ENCODE results near the gene RASGRF2.

Gene RASGRF2

DNA sequence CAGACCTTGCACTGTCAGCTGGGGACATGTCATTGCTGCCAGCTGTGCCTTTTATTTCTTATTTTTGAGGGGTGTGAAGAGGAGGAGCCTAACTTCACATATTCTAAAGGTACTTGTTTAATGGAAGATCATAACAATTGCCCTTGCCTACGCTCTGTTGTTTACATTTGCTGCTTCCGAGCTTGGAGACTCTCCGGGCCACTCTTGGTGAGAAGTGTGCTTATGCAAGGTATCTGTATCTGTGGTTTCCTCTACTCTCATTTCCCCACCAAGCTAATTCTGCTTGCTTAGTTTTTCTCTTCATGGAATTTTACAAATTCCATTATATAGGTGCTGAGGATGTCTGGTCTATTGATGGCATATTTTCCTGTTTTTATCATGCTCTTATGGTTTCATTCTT, 105.3 kb downstream of the RASGRF2 start:
- H3K4me3 ChIP-seq (ENCODE audit: insufficient read depth, low read depth, low read length): no peak overlapping the region
- no peaks in the 10 kb centered on the region for H3K27me3 ChIP-seq (ENCODE audit: control insufficient read depth, insufficient read depth, low read length, poor library complexity, severe bottlenecking)
- H3K36me3 ChIP-seq (ENCODE audit: control insufficient read depth, insufficient read depth, low read length): no peaks in the 10 kb centered on the region
- 64 to 94% methylated on average over 2 to 3 of the region's 3 CpGs for WGBS, 2 experiments
- no peaks in the 10 kb centered on the region for H3K9me3 ChIP-seq (ENCODE audit: control insufficient read depth, low read length)
- H3K27ac ChIP-seq (ENCODE audit: insufficient read depth, low read depth, low read length, poor library complexity, severe bottlenecking): no peak overlapping the region
- H3K4me1 ChIP-seq (ENCODE audit: control insufficient read depth, insufficient read depth, low read length): no peaks in the 10 kb centered on the region

DNA sequence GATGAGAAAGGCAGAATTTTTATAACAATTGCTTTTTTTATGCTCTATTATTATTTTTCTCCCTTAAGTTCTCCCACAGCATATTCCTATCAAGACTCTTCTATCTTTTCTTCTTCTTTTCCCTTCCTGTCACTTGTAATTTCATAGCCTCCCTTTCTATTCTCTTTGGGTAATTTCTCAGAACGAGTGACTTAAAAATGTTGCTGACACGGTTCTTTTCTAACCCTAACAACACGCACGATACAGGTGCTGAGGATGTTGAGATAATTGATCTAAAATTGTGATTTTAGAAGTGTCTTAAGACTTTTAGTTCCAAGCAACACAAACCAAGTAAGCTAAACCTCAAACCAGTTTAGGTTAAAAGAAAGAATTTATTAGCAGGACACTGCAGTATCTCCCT, 105.9 kb downstream of the RASGRF2 start:
- H3K4me1 ChIP-seq (ENCODE audit: control insufficient read depth, insufficient read depth, low read length): no peaks in the 10 kb centered on the region
- no peak overlapping the region for H3K4me3 ChIP-seq (ENCODE audit: insufficient read depth, low read depth, low read length)
- WGBS, 2 experiments: 93% methylated on average over 4 of the region's 4 CpGs; no CpG with 5 or more reads in 1 of the 2 experiments
- H3K27me3 ChIP-seq (ENCODE audit: control insufficient read depth, insufficient read depth, low read length, poor library complexity, severe bottlenecking): no peaks in the 10 kb centered on the region
- no peaks in the 10 kb centered on the region for H3K9me3 ChIP-seq (ENCODE audit: control insufficient read depth, low read length)
- H3K36me3 ChIP-seq (ENCODE audit: control insufficient read depth, insufficient read depth, low read length): no peaks in the 10 kb centered on the region
- H3K27ac ChIP-seq (ENCODE audit: insufficient read depth, low read depth, low read length, poor library complexity, severe bottlenecking): no peak overlapping the region

- Histone ChIP-seq H3K27me3 (ENCODE audit: control insufficient read depth, insufficient read depth, low read length, poor library complexity, severe bottlenecking) (no peaks in the 10 kb centered on the region), H3K36me3 (ENCODE audit: control insufficient read depth, insufficient read depth, low read length) (no peaks in the 10 kb centered on the region), H3K4me3 (ENCODE audit: insufficient read depth, low read depth, low read length) (no peak overlapping the region), H3K9me3 (ENCODE audit: control insufficient read depth, low read length) (no peaks in the 10 kb centered on the region), H3K27ac (ENCODE audit: insufficient read depth, low read depth, low read length, poor library complexity, severe bottlenecking) (no peak overlapping the region), H3K4me1 (ENCODE audit: control insufficient read depth, insufficient read depth, low read length) (no peaks in the 10 kb centered on the region)
- 90 to 100% methylated on average over 1 of the region's 1 CpG for WGBS, 2 experiments
These were observed 107.2 kb downstream of the RASGRF2 start for GRCh38 chr5:81067406-81067805.

DNA sequence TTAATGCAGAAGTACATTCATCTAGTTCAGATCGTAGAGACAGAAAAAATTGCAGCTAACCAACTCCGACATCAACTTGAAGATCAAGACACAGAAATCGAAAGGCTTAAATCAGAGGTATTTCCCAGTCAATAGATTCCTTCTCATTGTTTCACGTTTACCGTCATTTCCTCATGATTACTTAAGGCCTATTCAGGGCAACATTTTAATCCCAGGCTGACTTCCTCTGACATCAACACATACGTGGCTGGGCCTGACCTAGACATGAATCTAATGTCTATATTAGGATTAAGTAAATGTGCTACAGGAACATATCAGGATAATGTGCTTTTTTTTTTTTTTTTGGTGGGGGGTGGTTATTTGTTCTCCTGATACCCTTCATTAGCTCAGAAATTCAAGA, 107.9 kb downstream of the RASGRF2 start:
- H3K27ac ChIP-seq (ENCODE audit: insufficient read depth, low read depth, low read length, poor library complexity, severe bottlenecking): no peak overlapping the region
- WGBS, 2 experiments: 89 to 91% methylated on average over 6 of the region's 6 CpGs
- H3K4me3 ChIP-seq (ENCODE audit: insufficient read depth, low read depth, low read length): no peak overlapping the region
- no peaks in the 10 kb centered on the region for H3K27me3 ChIP-seq (ENCODE audit: control insufficient read depth, insufficient read depth, low read length, poor library complexity, severe bottlenecking)
- no peaks in the 10 kb centered on the region for H3K4me1 ChIP-seq (ENCODE audit: control insufficient read depth, insufficient read depth, low read length)
- no peaks in the 10 kb centered on the region for H3K36me3 ChIP-seq (ENCODE audit: control insufficient read depth, insufficient read depth, low read length)
- H3K9me3 ChIP-seq (ENCODE audit: control insufficient read depth, low read length): no peaks in the 10 kb centered on the region

DNA sequence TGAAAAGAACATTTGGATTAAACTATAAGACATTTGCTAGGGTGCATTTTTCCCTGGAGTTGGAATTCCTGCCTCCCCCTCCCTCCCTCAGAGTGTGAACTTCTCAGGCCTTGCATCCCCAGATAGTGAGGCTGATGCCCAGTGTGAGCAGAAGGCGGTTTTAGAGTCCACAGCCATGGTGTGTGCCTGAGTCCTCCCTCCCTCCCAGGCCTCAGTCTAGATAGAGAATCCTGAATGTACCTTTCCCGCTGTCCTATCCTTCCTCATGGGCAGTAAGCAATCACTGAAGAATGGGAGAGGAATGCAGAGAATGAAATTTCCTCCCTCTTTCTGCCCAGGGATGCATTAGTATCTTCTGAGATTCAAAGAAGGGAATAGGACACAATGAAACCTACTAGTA, 108.5 kb downstream of the RASGRF2 start:
- 78 to 100% methylated on average over 2 of the region's 2 CpGs for WGBS, 2 experiments
- H3K36me3 ChIP-seq (ENCODE audit: control insufficient read depth, insufficient read depth, low read length): no peaks in the 10 kb centered on the region
- H3K4me3 ChIP-seq (ENCODE audit: insufficient read depth, low read depth, low read length): no peak overlapping the region
- no peak overlapping the region for H3K27ac ChIP-seq (ENCODE audit: insufficient read depth, low read depth, low read length, poor library complexity, severe bottlenecking)
- no peaks in the 10 kb centered on the region for H3K4me1 ChIP-seq (ENCODE audit: control insufficient read depth, insufficient read depth, low read length)
- no peaks in the 10 kb centered on the region for H3K9me3 ChIP-seq (ENCODE audit: control insufficient read depth, low read length)
- H3K27me3 ChIP-seq (ENCODE audit: control insufficient read depth, insufficient read depth, low read length, poor library complexity, severe bottlenecking): no peaks in the 10 kb centered on the region

DNA sequence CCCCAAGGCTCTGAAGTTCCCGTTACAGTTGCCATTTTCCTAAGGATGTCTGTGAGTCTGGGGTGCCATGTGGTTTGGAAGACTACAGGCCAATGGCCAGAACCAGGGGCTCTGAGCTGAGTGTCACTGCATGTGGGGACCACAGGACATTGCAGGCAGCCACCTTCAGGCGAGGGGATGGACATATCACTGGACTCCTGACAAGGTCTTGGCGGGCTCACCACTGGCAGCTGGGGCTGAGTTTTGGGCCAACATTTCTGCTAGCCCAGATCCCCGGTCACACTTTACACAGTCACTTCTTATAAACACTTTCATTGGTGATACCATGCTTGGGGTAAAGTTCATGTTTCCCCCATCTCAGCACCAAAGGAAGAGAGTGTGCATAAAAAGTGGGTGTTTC, 109.8 kb downstream of the RASGRF2 start:
- H3K27ac ChIP-seq (ENCODE audit: insufficient read depth, low read depth, low read length, poor library complexity, severe bottlenecking): no peak overlapping the region
- no peaks in the 10 kb centered on the region for H3K4me1 ChIP-seq (ENCODE audit: control insufficient read depth, insufficient read depth, low read length)
- no peaks in the 10 kb centered on the region for H3K27me3 ChIP-seq (ENCODE audit: control insufficient read depth, insufficient read depth, low read length, poor library complexity, severe bottlenecking)
- no peak overlapping the region for H3K4me3 ChIP-seq (ENCODE audit: insufficient read depth, low read depth, low read length)
- H3K9me3 ChIP-seq (ENCODE audit: control insufficient read depth, low read length): no peaks in the 10 kb centered on the region
- WGBS, 2 experiments: 93 to 95% methylated on average over 4 of the region's 4 CpGs
- no peaks in the 10 kb centered on the region for H3K36me3 ChIP-seq (ENCODE audit: control insufficient read depth, insufficient read depth, low read length)

DNA sequence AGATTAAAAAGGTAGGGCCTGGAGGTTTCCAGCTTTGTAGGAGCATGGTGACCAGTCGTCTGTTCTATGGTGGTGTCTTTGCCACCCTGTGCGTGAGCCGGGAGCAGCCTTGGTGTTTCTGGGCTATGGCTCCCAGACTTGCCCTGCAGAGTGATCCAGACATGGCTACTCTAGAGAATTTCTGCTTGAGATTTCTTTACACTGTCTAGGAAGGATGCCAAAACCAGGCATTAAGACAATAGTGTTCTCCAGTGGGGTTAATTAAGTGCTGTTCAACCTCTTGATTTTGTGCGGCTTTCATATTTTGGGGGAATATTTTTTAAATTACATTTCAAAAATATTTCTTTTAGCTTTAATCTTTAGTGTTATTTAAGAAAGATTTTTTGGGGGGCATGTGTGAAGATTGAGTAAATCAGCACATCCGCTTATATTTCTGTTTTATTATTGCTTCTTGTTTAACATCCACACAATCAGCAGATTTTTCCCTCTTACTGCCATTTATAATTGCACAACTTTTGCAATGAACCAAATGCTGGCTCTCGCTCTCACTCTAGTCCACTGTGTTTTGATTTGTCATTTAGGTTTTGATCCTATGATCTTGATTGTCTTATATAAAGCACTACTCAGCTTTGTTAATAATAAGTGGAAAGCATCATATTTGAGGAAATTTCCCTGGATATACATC, 110.5 kb downstream of the RASGRF2 start:
- Histone ChIP-seq H3K27me3 (ENCODE audit: control insufficient read depth, insufficient read depth, low read length, poor library complexity, severe bottlenecking) (no peaks in the 10 kb centered on the region), H3K4me1 (ENCODE audit: control insufficient read depth, insufficient read depth, low read length) (no peaks in the 10 kb centered on the region), H3K9me3 (ENCODE audit: control insufficient read depth, low read length) (peaks cover 2% of the 10 kb centered on the region), H3K36me3 (ENCODE audit: control insufficient read depth, insufficient read depth, low read length) (no peaks in the 10 kb centered on the region), H3K27ac (ENCODE audit: insufficient read depth, low read depth, low read length, poor library complexity, severe bottlenecking) (no peak overlapping the region), H3K4me3 (ENCODE audit: insufficient read depth, low read depth, low read length) (no peak overlapping the region)
- 83 to 90% methylated on average over 4 to 5 of the region's 6 CpGs for WGBS, 2 experiments

DNA sequence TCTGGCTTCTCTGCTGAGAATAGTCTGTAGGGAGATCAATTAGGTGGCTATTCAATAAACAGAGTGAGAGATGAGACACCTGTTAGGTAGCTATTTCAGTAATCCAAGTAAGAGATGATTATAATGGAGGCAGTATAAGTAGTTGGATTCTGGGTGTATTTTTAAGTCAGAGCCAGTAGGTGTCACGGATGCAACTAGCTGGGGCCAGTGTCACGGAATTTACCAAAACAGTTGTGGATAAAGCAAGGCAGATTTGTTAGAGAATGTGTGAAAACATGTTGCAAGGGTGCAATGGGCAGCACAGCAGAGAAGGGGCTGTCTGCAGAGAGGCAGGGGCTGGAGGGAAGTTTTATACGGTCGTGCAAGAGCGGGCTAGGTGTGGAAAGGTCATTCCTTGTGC, 114.9 kb downstream of the RASGRF2 start:
- Histone ChIP-seq H3K27me3 (ENCODE audit: control insufficient read depth, insufficient read depth, low read length, poor library complexity, severe bottlenecking) (no peaks in the 10 kb centered on the region), H3K4me1 (ENCODE audit: control insufficient read depth, insufficient read depth, low read length) (no peaks in the 10 kb centered on the region), H3K27ac (ENCODE audit: insufficient read depth, low read depth, low read length, poor library complexity, severe bottlenecking) (no peak overlapping the region), H3K9me3 (ENCODE audit: control insufficient read depth, low read length) (peaks cover 2% of the 10 kb centered on the region), H3K4me3 (ENCODE audit: insufficient read depth, low read depth, low read length) (no peak overlapping the region), H3K36me3 (ENCODE audit: control insufficient read depth, insufficient read depth, low read length) (no peaks in the 10 kb centered on the region)
- WGBS, 2 experiments: 89 to 93% methylated on average over 5 of the region's 5 CpGs

DNA sequence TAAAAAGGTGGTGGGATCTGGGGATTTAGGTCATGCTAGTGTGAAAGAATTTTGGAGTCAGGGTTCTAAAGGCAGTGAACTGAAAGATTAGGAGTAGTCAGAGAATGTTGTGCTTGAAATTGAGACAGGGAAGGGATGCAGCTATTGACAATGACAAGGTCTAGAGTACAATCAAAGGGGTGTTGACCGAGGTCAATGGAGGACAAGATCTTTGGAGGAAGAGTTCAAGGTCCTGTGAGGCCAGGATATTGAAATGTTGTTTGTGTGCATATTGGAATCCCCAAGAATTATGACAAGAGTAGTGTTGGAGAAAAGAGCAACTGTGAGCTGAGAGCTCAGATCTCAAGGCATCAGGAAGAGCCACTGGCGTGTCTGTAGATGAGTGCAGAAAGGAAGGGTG, 116.9 kb downstream of the RASGRF2 start:
- H3K36me3 ChIP-seq (ENCODE audit: control insufficient read depth, insufficient read depth, low read length): no peaks in the 10 kb centered on the region
- peaks cover 2% of the 10 kb centered on the region for H3K9me3 ChIP-seq (ENCODE audit: control insufficient read depth, low read length)
- H3K4me1 ChIP-seq (ENCODE audit: control insufficient read depth, insufficient read depth, low read length): no peaks in the 10 kb centered on the region
- 91 to 99% methylated on average over 2 of the region's 2 CpGs for WGBS, 2 experiments
- no peaks in the 10 kb centered on the region for H3K27me3 ChIP-seq (ENCODE audit: control insufficient read depth, insufficient read depth, low read length, poor library complexity, severe bottlenecking)
- no peak overlapping the region for H3K27ac ChIP-seq (ENCODE audit: insufficient read depth, low read depth, low read length, poor library complexity, severe bottlenecking)
- no peak overlapping the region for H3K4me3 ChIP-seq (ENCODE audit: insufficient read depth, low read depth, low read length)

DNA sequence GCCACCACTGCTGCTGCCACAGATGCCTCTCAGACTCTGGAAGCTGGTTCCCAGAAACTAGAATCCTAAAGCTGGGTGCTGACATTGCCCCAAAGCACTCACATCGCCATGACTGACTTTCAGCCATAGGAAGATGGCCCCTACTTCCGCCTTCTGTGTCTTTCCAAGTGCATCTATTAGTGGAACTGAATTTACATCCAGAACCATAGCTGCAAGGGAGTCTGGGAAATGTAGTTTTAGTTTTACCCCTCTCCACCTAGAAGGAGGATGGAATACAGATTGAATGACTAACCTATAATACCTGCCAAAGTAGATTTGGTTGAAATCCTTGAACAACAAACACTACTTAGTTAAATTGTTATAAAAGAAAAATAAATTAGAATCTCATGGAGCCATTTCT, 118.8 kb downstream of the RASGRF2 start:
- peaks cover 2% of the 10 kb centered on the region for H3K9me3 ChIP-seq (ENCODE audit: control insufficient read depth, low read length)
- H3K4me1 ChIP-seq (ENCODE audit: control insufficient read depth, insufficient read depth, low read length): no peaks in the 10 kb centered on the region
- no peak overlapping the region for H3K27ac ChIP-seq (ENCODE audit: insufficient read depth, low read depth, low read length, poor library complexity, severe bottlenecking)
- H3K4me3 ChIP-seq (ENCODE audit: insufficient read depth, low read depth, low read length): no peak overlapping the region
- 89 to 93% methylated on average over 2 of the region's 2 CpGs for WGBS, 2 experiments
- no peaks in the 10 kb centered on the region for H3K27me3 ChIP-seq (ENCODE audit: control insufficient read depth, insufficient read depth, low read length, poor library complexity, severe bottlenecking)
- no peaks in the 10 kb centered on the region for H3K36me3 ChIP-seq (ENCODE audit: control insufficient read depth, insufficient read depth, low read length)

Data from ectodermal cell (in vitro differentiated cells).